HEK293 (cell line): ENCODE measurements around the gene CAMK2D.

Source experiments
- CTCF ChIA-PET: fragments of 350-600 bp; formaldehyde crosslinking; extraction: SDS; loops from one replicate; lab custom pipeline; 2021; ENCODE audit warnings: antibody characterized with exemption; lab: Yijun Ruan, JAX
- POLR2A ChIA-PET: fragments of 300-600 bp; formaldehyde crosslinking; extraction: SDS; loops from one replicate; lab custom pipeline; 2020; ENCODE audit warnings: antibody characterized with exemption, inconsistent platforms; lab: Yijun Ruan, JAX
- H3K27ac ChIP-seq: fragments of 200-500 bp; sonication (Bioruptor generic); 2 replicates; pipeline ENCODE4 v1.5.1; 2014; ENCODE audit warnings: low read depth, low read length, control low read depth, inconsistent platforms; ENCODE audit errors: extremely low read depth
- H3K36me3 ChIP-seq, 2 experiments: fragments of 200-500 bp in 1 of 2; sonication (Bioruptor generic) in 1 of 2; 1 replicate in 1 of 2; 2 replicates in 1 of 2; pipeline ENCODE4 v1.5.1; 2014 to 2017; ENCODE audit warnings: inconsistent platforms in 2 of 2, low read length in 2 of 2; ENCODE audit not compliant: control insufficient read depth in 2 of 2, insufficient read depth in 1 of 2
- H3K4me1 ChIP-seq: fragments of 200-500 bp; sonication (Bioruptor generic); 2 replicates; pipeline ENCODE4 v1.5.1; 2014; ENCODE audit warnings: mild to moderate bottlenecking, low read length, inconsistent platforms; ENCODE audit not compliant: control insufficient read depth, insufficient read depth
- H3K4me3 ChIP-seq: 2 replicates; pipeline ENCODE4 v1.5.1; 2011; ENCODE audit warnings: low read depth, mild to moderate bottlenecking, control low read depth, low read length, moderate library complexity
- H3K9me3 ChIP-seq: fragments of 200-500 bp; sonication (Bioruptor generic); 2 replicates; pipeline ENCODE4 v1.5.1; 2014; ENCODE audit warnings: low read depth, low read length, inconsistent platforms; ENCODE audit not compliant: control insufficient read depth, insufficient read depth
- SCRT2 ChIP-seq: fragments of 450-650 bp; formaldehyde crosslinking; IDR thresholded peaks from 2 replicates; pipeline ENCODE4 v1.5.1; 2016; ENCODE audit warnings: missing biosample characterization, missing genetic modification characterization
- TCF7L2 ChIP-seq: IDR thresholded peaks from 2 replicates; pipeline ENCODE4 v1.6.1; 2011; ENCODE audit warnings: low read depth, mild to moderate bottlenecking, inconsistent platforms, low read length, moderate library complexity, borderline replicate concordance
- TSHZ1 ChIP-seq: fragments of 450-650 bp; formaldehyde crosslinking; IDR thresholded peaks from 2 replicates; pipeline ENCODE4 v1.5.1; 2016; ENCODE audit warnings: missing biosample characterization, missing genetic modification characterization, borderline replicate concordance
- ZBTB1 ChIP-seq: fragments of 450-650 bp; formaldehyde crosslinking; IDR thresholded peaks from 2 replicates; pipeline ENCODE4 v1.5.1; 2016; ENCODE audit warnings: missing biosample characterization, missing genetic modification characterization
- ZEB2 ChIP-seq: fragments of 450-650 bp; formaldehyde crosslinking; IDR thresholded peaks from 2 replicates; pipeline ENCODE4 v1.5.1; 2016; ENCODE audit warnings: missing biosample characterization, missing genetic modification characterization
- ZFP37 ChIP-seq: fragments of 450-650 bp; formaldehyde crosslinking; IDR thresholded peaks from 2 replicates; pipeline ENCODE4 v1.5.1; 2016; ENCODE audit warnings: missing biosample characterization, missing genetic modification characterization
- ZNF175 ChIP-seq: fragments of 450-650 bp; formaldehyde crosslinking; IDR thresholded peaks from 2 replicates; pipeline ENCODE4 v1.5.1; 2016; ENCODE audit warnings: missing biosample characterization, missing genetic modification characterization
- ZNF19 ChIP-seq: fragments of 450-650 bp; formaldehyde crosslinking; IDR thresholded peaks from 2 replicates; pipeline ENCODE4; 2016; ENCODE audit warnings: missing biosample characterization, missing genetic modification characterization, low read depth
- ZNF221 ChIP-seq: fragments of 450-650 bp; formaldehyde crosslinking; IDR thresholded peaks from 2 replicates; pipeline ENCODE4 v1.5.1; 2017; ENCODE audit warnings: missing biosample characterization, missing genetic modification characterization, borderline replicate concordance
- ZNF239 ChIP-seq: fragments of 450-650 bp; formaldehyde crosslinking; IDR thresholded peaks from 2 replicates; pipeline ENCODE4 v1.5.1; 2016; ENCODE audit warnings: missing biosample characterization, missing genetic modification characterization
- ZNF24 ChIP-seq: fragments of 450-650 bp; formaldehyde crosslinking; IDR thresholded peaks from 2 replicates; pipeline ENCODE4 v1.5.1; 2016; ENCODE audit warnings: missing biosample characterization, missing genetic modification characterization
- ZNF248 ChIP-seq: fragments of 450-650 bp; formaldehyde crosslinking; IDR thresholded peaks from 2 replicates; pipeline ENCODE4 v1.5.1; 2017; ENCODE audit warnings: missing biosample characterization, missing genetic modification characterization
- ZNF266 ChIP-seq: fragments of 450-650 bp; formaldehyde crosslinking; IDR thresholded peaks from 2 replicates; pipeline ENCODE4 v1.5.1; 2016; ENCODE audit warnings: missing biosample characterization, missing genetic modification characterization, low read depth
- ZNF324 ChIP-seq: fragments of 450-650 bp; formaldehyde crosslinking; IDR thresholded peaks from 2 replicates; pipeline ENCODE4 v1.5.1; 2016; ENCODE audit warnings: missing biosample characterization, missing genetic modification characterization
- ZNF423 ChIP-seq: fragments of 450-650 bp; formaldehyde crosslinking; IDR thresholded peaks from 2 replicates; pipeline ENCODE4 v1.5.1; 2016; ENCODE audit warnings: missing biosample characterization, missing genetic modification characterization
- ZNF488 ChIP-seq: fragments of 450-650 bp; formaldehyde crosslinking; IDR thresholded peaks from 2 replicates; pipeline ENCODE4 v1.5.1; 2016; ENCODE audit warnings: missing biosample characterization, missing genetic modification characterization
- ZNF518A ChIP-seq: fragments of 450-650 bp; formaldehyde crosslinking; conservative IDR thresholded peaks from 2 replicates; pipeline ENCODE4 v1.5.1; 2016; ENCODE audit warnings: low read depth, missing biosample characterization, missing genetic modification characterization
- ZNF544 ChIP-seq: fragments of 450-650 bp; formaldehyde crosslinking; IDR thresholded peaks from 2 replicates; pipeline ENCODE4 v1.5.0; 2017; ENCODE audit warnings: missing biosample characterization, missing genetic modification characterization
- ZNF571 ChIP-seq: fragments of 450-650 bp; formaldehyde crosslinking; IDR thresholded peaks from 2 replicates; pipeline ENCODE4 v1.5.0; 2017; ENCODE audit warnings: missing biosample characterization, missing genetic modification characterization
- ZNF610 ChIP-seq: fragments of 450-650 bp; formaldehyde crosslinking; IDR thresholded peaks from 2 replicates; pipeline ENCODE4 v1.5.1; 2016; ENCODE audit warnings: missing biosample characterization, missing genetic modification characterization, borderline replicate concordance
- ZNF626 ChIP-seq: fragments of 450-650 bp; sonication (Bioruptor Pico); formaldehyde crosslinking; IDR thresholded peaks from 2 replicates; pipeline ENCODE4 v1.5.1; 2018; ENCODE audit warnings: missing biosample characterization, missing genetic modification characterization, inconsistent platforms
- ZNF645 ChIP-seq: fragments of 450-650 bp; formaldehyde crosslinking; IDR thresholded peaks from 2 replicates; pipeline ENCODE4; 2016; ENCODE audit warnings: missing biosample characterization, missing genetic modification characterization
- ZNF785 ChIP-seq: fragments of 450-650 bp; formaldehyde crosslinking; IDR thresholded peaks from 2 replicates; pipeline ENCODE4 v1.5.1; 2016; ENCODE audit warnings: missing biosample characterization, missing genetic modification characterization
- ZSCAN16 ChIP-seq: fragments of 450-650 bp; formaldehyde crosslinking; IDR thresholded peaks from 2 replicates; pipeline ENCODE4 v1.5.1; 2016; ENCODE audit warnings: missing biosample characterization, missing genetic modification characterization

CAMK2D gene

GRCh38 chr4:113616443-113616842, 145.1 kb downstream of the CAMK2D start (continued):
- TF ChIP-seq ZEB2 (tag by site-specific recombination) = no peak
- TF ChIP-seq ZNF221 = no peak
- TF ChIP-seq ZNF19 (tag by site-specific recombination) = no peak

GRCh38 chr4:113614414-113614813, 147.1 kb downstream of the CAMK2D start:
- no peak for TF ChIP-seq ZSCAN16 (tag by site-specific recombination)
- no peak for TF ChIP-seq ZNF544 (tag by site-specific recombination)
- no peak for TF ChIP-seq ZNF324
- TF ChIP-seq TCF7L2 = no peak
- no peak for TF ChIP-seq ZNF423 (tag by site-specific recombination)
- no peak for TF ChIP-seq ZBTB1 (tag by site-specific recombination)
- no peak for TF ChIP-seq ZNF266
- no peak for TF ChIP-seq ZNF248 (tag by site-specific recombination)
- no peak for TF ChIP-seq ZNF571 (tag by site-specific recombination)
- Histone ChIP-seq H3K36me3 (no peaks in the 10 kb centered on the region), H3K4me3 (no peak overlapping the region), H3K4me1 (0 out of 2 replicates have a peak, but pooled peaks cover 5% of the 10 kb centered on the region), H3K27ac (no peak overlapping the region), H3K9me3 (no peaks in the 10 kb centered on the region)
- POLR2A ChIA-PET = no interaction called here
- CTCF ChIA-PET = no interaction called here

GRCh38 chr4:113613503-113613902, 148.0 kb downstream of the CAMK2D start:
- no peak overlapping the region for H3K27ac ChIP-seq
- ChIA-PET POLR2A (no interaction called here), CTCF (interaction anchor here (0.7 kb wide), 1 partner anchor 677 kb away, joined by 3 read pairs; no protein-coding TSS in a partner anchor)
- no peak overlapping the region for H3K4me3 ChIP-seq
- no peaks in the 10 kb centered on the region for H3K36me3 ChIP-seq
- 0 out of 2 replicates have a peak, but pooled peaks cover 5% of the 10 kb centered on the region for H3K4me1 ChIP-seq
- no peaks in the 10 kb centered on the region for H3K9me3 ChIP-seq
- TF ChIP-seq ZNF645 (tag by site-specific recombination) = no peak
- TF ChIP-seq ZNF488 (tag by site-specific recombination) = no peak
- TF ChIP-seq TSHZ1 (tag by site-specific recombination) = no peak
- no peak for TF ChIP-seq ZFP37
- TF ChIP-seq SCRT2 (tag by site-specific recombination) = no peak
- no peak for TF ChIP-seq ZNF24 (tag by site-specific recombination)
- TF ChIP-seq ZNF518A = no peak
- no peak for TF ChIP-seq ZNF785
- no peak for TF ChIP-seq ZNF626 (tag by site-specific recombination)
- no peak for TF ChIP-seq ZNF239 (tag by site-specific recombination)
- no peak for TF ChIP-seq ZNF266
- no peak for TF ChIP-seq ZNF610 (tag by site-specific recombination)
- TF ChIP-seq ZNF175 (tag by site-specific recombination) = no peak
